GM12874 (cell line): Measurements from ENCODE around the gene DENR.

ENCODE experiments used
- TF ChIP-seq, protein P1 (sequence below): IDR thresholded peaks from 2 replicates; pipeline ENCODE4 v1.5.1; 2011; ENCODE audit warnings: low read depth, mild to moderate bottlenecking, control low read depth, low read length, moderate library complexity; ENCODE audit not compliant: insufficient read depth

DENR gene

DNA sequence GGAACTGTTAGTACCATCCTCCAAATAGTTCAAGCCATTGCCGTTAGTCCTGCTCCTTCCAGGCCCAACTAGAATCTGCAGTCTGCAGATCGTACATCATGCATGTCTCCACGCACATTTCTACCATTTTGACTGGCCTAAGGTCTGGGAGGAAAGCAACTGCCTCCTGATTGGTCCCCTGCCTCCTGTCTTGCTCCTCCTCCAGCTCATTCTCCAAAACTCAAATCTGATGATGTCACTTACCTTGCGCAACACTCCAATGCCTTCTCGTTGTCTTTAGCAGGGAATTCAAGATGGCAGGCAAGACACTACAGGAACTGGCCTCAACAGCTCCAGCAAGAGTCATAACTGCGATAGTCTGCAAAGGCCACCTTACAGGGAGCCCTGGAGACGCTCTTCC is 12.3 kb upstream of the DENR start:
- TF ChIP-seq, protein P1, sequence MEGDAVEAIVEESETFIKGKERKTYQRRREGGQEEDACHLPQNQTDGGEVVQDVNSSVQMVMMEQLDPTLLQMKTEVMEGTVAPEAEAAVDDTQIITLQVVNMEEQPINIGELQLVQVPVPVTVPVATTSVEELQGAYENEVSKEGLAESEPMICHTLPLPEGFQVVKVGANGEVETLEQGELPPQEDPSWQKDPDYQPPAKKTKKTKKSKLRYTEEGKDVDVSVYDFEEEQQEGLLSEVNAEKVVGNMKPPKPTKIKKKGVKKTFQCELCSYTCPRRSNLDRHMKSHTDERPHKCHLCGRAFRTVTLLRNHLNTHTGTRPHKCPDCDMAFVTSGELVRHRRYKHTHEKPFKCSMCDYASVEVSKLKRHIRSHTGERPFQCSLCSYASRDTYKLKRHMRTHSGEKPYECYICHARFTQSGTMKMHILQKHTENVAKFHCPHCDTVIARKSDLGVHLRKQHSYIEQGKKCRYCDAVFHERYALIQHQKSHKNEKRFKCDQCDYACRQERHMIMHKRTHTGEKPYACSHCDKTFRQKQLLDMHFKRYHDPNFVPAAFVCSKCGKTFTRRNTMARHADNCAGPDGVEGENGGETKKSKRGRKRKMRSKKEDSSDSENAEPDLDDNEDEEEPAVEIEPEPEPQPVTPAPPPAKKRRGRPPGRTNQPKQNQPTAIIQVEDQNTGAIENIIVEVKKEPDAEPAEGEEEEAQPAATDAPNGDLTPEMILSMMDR = no peak

DNA sequence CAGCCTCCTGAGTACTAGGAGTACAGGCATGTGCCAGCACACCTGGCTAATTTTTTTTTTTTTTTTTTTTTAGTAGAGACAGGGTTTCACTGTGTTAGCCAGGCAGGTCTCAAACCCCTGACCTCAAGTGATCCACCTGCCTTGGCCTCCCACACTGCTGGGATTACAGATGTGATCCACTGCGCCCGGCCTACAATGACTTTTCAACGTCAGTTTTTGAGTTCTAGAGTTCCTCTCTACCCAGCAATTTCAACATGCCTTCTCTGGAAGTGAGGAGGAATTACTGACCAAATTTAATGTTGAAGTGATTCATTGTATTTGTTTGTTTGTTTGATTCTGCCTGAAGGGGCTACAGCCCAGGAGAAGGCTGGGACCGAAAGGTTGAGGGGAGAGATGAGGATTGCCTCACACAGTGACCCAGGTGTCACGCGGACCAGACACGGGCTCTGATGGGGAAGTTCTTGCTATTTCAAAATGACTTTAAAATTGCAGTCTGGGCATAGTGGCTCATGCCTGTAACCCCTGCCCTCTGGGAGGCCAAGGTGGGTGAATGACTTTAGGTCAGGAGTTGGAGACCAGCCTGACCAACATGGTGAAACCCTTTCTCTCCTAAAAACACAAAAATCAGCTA is 8.6 kb upstream of the DENR start:
- TF ChIP-seq, protein P1 = no peak

DNA sequence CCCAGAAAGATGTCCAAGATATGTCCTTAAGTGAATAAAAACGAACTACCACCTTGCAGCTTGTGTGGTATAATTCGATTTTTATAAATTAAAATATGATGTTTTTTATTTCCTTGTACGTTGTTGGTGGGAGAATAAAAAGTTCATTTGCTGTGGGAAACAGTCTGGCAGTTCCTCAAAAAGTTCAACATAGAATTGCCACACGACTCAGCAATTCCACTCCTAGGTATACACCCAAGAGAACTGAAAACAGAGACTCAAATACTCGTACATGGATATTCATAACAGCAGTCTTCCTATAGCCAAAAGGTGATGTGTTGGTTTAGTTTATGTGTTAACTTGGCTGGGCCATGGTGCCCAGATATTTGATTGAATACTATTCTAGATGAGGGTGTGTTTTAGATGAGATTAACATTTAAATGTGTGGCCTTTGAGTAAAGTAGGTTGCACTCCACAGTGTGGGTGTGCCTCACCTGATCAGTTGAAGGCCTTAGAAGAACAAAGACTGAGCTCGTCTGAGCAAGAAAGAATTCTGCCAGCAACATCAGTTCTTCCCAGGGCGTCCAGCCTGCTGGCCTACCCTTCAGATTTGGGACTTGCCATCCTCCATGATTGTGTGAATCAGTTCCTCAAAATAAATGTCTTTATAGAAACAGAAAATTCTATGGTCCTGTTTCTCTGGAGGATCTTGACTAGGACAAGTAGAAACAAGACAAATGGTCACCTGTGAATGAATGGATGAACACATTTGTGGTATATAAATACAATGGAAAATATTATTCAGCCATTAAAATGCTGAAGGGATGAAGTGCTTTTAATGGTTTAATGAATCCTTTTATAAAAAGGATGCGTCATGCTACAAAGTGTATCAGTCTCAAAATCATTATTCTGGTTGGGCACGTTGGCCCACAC is 5.1 kb upstream of the DENR start:
- TF ChIP-seq, protein P1 = no peak

DNA sequence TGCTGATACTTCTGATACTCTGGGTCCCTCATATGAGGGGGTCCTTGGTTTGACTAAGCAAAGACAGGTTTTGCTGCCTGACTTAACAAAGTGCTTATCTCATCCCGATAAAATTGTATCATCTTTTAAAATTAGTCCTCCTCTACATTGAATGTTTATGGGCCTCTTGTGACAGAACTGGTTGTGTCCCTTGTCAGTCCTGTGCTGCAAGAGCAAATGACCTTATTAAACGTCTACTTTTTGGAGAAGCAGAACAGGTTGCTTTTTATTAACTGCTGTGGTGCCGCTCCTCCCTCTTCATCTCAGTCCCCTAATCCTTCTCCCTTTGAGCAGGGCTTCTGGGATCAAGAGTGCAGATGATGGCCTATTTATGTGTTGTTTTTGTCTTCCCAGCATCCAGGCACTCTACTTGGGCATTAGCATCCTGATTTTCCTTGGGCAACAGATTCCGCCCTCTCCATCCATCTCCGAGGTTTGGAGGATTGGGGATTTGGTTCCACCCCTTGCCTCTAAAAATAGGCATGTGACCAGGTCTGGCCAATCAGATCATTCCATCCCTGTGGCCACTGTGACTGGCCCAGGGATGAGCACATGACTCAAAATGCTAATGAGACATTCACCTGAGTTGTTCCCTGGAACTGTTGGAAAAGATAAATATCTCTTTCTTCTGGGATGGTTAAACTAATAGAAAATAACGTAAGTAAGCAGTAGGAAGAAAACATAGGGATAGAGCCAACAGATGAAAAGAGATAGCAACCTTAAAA is 2.9 kb upstream of the DENR start:
- TF ChIP-seq, protein P1 = no peak

- TF ChIP-seq, protein P1 = no peak
These were observed 661 bp downstream of the DENR start for GRCh38 chr12:122753319-122753650.

GRCh38 chr12:122754790-122755189 is 2.2 kb downstream of the DENR start:
- TF ChIP-seq, protein P1 = no peak

GRCh38 chr12:122757568-122757967 is 4.9 kb downstream of the DENR start:
- TF ChIP-seq, protein P1 = no peak
